Caco-2 (cell line): Measurements from ENCODE around the gene GGCX. TPM values are rescaled to one million over a fixed set of nuclear protein-coding genes. Genes with fewer than 3 reads are reported as not detected.
A peak's percentile ranks its signal among the peaks of the same experiment; 100 is the strongest.
"Not testable (repeated sequence)": the region's sequence is repeated elsewhere in the genome, so short reads cannot be mapped to it uniquely, and the experiment has no call there.

ENCODE experiments used
- BruUV-seq: library from RNA; stranded (reverse); fragments of 400-500 nt; replicated peaks from 2 replicates; lab custom pipeline; 2021; lab: Mats Ljungman, UMichigan
- CTCF ChIA-PET: fragments of 300-600 bp; sonication (Branson Sonifier 250); formaldehyde crosslinking; loops from one replicate; lab custom pipeline; 2022; ENCODE audit warnings: antibody characterized with exemption; lab: Charles Lee
- POLR2A ChIA-PET: fragments of 300-600 bp; sonication (Branson Sonifier 250); formaldehyde crosslinking; loops from one replicate; lab custom pipeline; 2022; ENCODE audit warnings: antibody characterized with exemption; lab: Charles Lee
- DNase-seq, 2 experiments: peaks; one replicate each; pipeline versions ENCODE4 v3.0.0 to v3.0.0-alpha.2; 2020 to 2022
- H3K27me3 ChIP-seq: replicated peaks from 2 replicates; pipeline ENCODE4 v1.6.0; 2011; ENCODE audit warnings: low read length; ENCODE audit not compliant: control insufficient read depth, insufficient read depth
- H3K36me3 ChIP-seq: 2 replicates; pipeline ENCODE4 v1.5.1; 2011; ENCODE audit warnings: low read length; ENCODE audit not compliant: control insufficient read depth, insufficient read depth
- H3K4me1 ChIP-seq: fragments of 250-450 bp; sonication (Bioruptor Pico); 2 replicates; pipeline ENCODE4 v1.5.1; 2020; ENCODE audit warnings: mild to moderate bottlenecking
- H3K4me3 ChIP-seq: 2 replicates; pipeline ENCODE4 v1.5.1; 2011; ENCODE audit warnings: low read depth, mild to moderate bottlenecking, control low read depth, low read length
- H3K9me3 ChIP-seq: fragments of 250-450 bp; sonication (Bioruptor Pico); 2 replicates; pipeline ENCODE4 v1.5.1; 2020; ENCODE audit warnings: mild to moderate bottlenecking, moderate library complexity
- H3K27ac Mint-ChIP-seq: one replicate; pipeline ENCODE4 v1.8.0; 2022; ENCODE audit warnings: mixed read lengths; ENCODE audit not compliant: unreplicated experiment
- H3K27me3 Mint-ChIP-seq: one replicate; pipeline ENCODE4 v1.8.0; 2022; ENCODE audit warnings: mixed read lengths; ENCODE audit not compliant: insufficient read depth, unreplicated experiment
- H3K36me3 Mint-ChIP-seq: one replicate; pipeline ENCODE4 v1.8.0; 2022; ENCODE audit warnings: mild to moderate bottlenecking, mixed read lengths; ENCODE audit not compliant: insufficient read depth, unreplicated experiment
- H3K4me1 Mint-ChIP-seq: one replicate; pipeline ENCODE4 v1.8.0; 2022; ENCODE audit warnings: low read depth, mixed read lengths; ENCODE audit not compliant: unreplicated experiment
- H3K4me3 Mint-ChIP-seq: one replicate; pipeline ENCODE4 v1.8.0; 2022; ENCODE audit warnings: mild to moderate bottlenecking, moderate library complexity, mixed read lengths; ENCODE audit not compliant: unreplicated experiment
- H3K9me3 Mint-ChIP-seq: one replicate; pipeline ENCODE4 v1.8.0; 2022; ENCODE audit warnings: mixed read lengths; ENCODE audit not compliant: unreplicated experiment
- intact Hi-C: fragments of 100-400 bp; cut with micrococcal nuclease; formaldehyde crosslinking; loops from one replicate; pipeline ENCODE4 v1.10.0; 2022; ENCODE audit not compliant: unreplicated experiment
- total RNA-seq: library from RNA; stranded (reverse); gene quantifications from 2 replicates; pipeline ENCODE4 v1.2.3, GENCODE V29; 2022
- TF ChIP-seq, protein P1 (sequence below), 2 experiments: fragments of 200-600 bp in 1 of 2; IDR thresholded peaks; 1 replicate in 1 of 2; 2 replicates in 1 of 2; pipeline versions ENCODE4 v1.5.1 to v1.8.0; 2011 to 2022; ENCODE audit warnings: antibody characterized with exemption in 1 of 2, control low read depth in 1 of 2, inconsistent platforms in 1 of 2, low read depth in 1 of 2, low read length in 1 of 2, mild to moderate bottlenecking in 1 of 2, moderate library complexity in 1 of 2; ENCODE audit not compliant: insufficient read depth in 1 of 2, severe bottlenecking in 1 of 2, unreplicated experiment in 1 of 2

Gene GGCX
- total RNA-seq, 1 experiment from 2014 or later: 96.8 TPM

DNA sequence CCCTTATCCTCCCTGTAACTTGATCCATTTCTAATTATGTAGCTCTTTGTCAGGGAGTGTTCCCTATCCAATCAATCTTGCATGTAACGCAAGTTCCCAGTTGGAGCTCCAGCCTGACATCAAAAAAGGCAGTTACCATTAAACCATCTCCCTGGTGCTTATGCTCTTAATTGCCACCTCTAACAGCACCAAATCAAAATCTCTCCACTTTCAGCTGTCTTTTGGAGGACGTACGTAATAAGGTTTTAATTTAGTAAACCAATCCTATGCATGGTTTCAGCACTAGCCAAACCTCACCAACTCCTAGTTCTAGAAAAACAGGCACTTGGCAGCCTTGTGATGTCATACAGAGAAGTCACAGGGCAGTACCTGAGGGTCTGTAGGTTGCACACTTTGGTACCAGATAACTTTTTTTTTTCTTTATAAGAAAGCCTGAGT lies 17.0 kb downstream of the GGCX start:
- intact Hi-C loops, H3K27ac Mint-ChIP-seq, H3K9me3 Mint-ChIP-seq, H3K4me3 ChIP-seq, H3K27me3 Mint-ChIP-seq, H3K36me3 ChIP-seq, H3K9me3 ChIP-seq, BruUV-seq, H3K27me3 ChIP-seq, DNase-seq, H3K4me1 ChIP-seq, H3K4me3 Mint-ChIP-seq: not testable (repeated sequence)
- ChIA-PET CTCF (interaction anchor here (0.6 to 1.2 kb wide), 2 partner anchors 80 to 123 kb away, joined by 3 to 5 read pairs; no protein-coding TSS in a partner anchor), POLR2A (interaction anchor here (1.1 to 1.8 kb wide), 2 partner anchors 20 to 126 kb away, joined by 3 to 8 read pairs; partner anchors contain the start of gene SH2D6)
- Mint-ChIP-seq H3K36me3 (peaks cover 98% of the 10 kb centered on the region), H3K4me1 (peaks cover 28% of the 10 kb centered on the region)

DNA sequence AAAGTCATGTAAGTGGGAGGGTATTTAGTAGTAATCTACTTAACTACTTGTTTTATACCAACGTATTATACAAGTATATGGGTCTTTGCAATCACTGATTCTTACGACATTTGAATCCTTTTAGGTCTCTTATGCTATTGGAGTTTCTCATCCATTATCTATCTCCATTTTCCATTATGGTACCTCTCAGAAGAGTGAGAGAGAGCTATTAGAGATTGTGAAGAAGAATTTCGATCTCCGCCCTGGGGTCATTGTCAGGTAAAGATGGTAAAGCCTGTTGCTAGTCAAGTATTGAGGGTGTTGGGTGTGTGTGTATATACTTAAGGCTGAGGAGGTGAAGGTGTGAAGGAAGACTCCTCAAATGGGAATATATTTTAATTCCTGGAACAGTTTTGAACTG lies 18.5 kb downstream of the GGCX start:
- CTCF ChIA-PET: interaction anchor here (1.0 to 1.2 kb wide), 2 partner anchors 9 to 121 kb away, joined by 3 to 4 read pairs; no protein-coding TSS in a partner anchor
- Histone ChIP-seq H3K4me3 (no peak overlapping the region), H3K27me3 (no peaks in the 10 kb centered on the region), H3K4me1 (no peaks in the 10 kb centered on the region; the same call in none of the 2 replicates), H3K36me3 (peaks cover 2% of the 10 kb centered on the region; the same call in 1 of the 2 replicates), H3K9me3 (no peaks in the 10 kb centered on the region)
- Mint-ChIP-seq H3K4me1 (peaks cover 28% of the 10 kb centered on the region), H3K36me3 (peaks cover 100% of the 10 kb centered on the region), H3K27ac (peak overlapping the region; percentile 29), H3K4me3 (no peak overlapping the region), H3K27me3 (no peaks in the 10 kb centered on the region), H3K9me3 (no peaks in the 10 kb centered on the region)
- BruUV-seq: no TSS peak
- POLR2A ChIA-PET: interaction anchor here (1.0 kb wide), 1 partner anchor 10 kb away, joined by 6 read pairs; no protein-coding TSS in a partner anchor
- DNase-seq: no peak
- intact Hi-C loops: no loop called here
- TF ChIP-seq, protein P1, sequence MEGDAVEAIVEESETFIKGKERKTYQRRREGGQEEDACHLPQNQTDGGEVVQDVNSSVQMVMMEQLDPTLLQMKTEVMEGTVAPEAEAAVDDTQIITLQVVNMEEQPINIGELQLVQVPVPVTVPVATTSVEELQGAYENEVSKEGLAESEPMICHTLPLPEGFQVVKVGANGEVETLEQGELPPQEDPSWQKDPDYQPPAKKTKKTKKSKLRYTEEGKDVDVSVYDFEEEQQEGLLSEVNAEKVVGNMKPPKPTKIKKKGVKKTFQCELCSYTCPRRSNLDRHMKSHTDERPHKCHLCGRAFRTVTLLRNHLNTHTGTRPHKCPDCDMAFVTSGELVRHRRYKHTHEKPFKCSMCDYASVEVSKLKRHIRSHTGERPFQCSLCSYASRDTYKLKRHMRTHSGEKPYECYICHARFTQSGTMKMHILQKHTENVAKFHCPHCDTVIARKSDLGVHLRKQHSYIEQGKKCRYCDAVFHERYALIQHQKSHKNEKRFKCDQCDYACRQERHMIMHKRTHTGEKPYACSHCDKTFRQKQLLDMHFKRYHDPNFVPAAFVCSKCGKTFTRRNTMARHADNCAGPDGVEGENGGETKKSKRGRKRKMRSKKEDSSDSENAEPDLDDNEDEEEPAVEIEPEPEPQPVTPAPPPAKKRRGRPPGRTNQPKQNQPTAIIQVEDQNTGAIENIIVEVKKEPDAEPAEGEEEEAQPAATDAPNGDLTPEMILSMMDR (IDR thresholded peaks at IDR 0.05; ENCODE audit: insufficient read depth in 1 of 2, low read depth in 1 of 2, low read length in 1 of 2, severe bottlenecking in 1 of 2, unreplicated experiment in 1 of 2): no peak

DNA sequence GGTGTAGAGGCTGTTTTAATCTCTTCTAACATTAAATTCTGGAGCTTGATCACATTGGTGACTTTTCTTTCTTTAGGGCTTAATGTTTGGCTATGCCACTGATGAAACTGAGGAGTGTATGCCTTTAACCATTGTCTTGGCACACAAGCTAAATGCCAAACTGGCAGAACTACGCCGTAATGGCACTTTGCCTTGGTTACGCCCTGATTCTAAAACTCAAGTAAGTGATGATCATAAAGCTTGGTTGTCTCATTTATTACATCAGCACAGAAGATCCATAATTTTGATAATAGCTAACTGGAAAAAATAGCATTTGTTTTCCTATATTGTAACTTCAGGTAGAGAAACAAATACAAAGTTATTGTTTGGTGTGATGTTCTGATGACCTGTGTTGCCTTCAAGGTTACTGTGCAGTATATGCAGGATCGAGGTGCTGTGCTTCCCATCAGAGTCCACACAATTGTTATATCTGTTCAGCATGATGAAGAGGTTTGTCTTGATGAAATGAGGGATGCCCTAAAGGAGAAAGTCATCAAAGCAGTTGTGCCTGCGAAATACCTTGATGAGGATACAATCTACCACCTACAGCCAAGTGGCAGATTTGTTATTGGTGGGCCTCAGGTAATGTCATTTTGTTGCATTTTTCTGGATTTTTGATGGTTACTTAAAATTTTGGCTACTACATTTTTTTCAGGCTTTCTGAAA lies 19.4 kb downstream of the GGCX start:
- Histone ChIP-seq H3K27me3 (no peaks in the 10 kb centered on the region), H3K4me3 (no peak overlapping the region), H3K4me1 (peaks cover 5% of the 10 kb centered on the region), H3K9me3 (no peaks in the 10 kb centered on the region), H3K36me3 (peaks cover 2% of the 10 kb centered on the region; the same call in 1 of the 2 replicates)
- Mint-ChIP-seq H3K27me3 (no peaks in the 10 kb centered on the region), H3K9me3 (no peaks in the 10 kb centered on the region), H3K4me1 (peaks cover 28% of the 10 kb centered on the region), H3K36me3 (peaks cover 93% of the 10 kb centered on the region), H3K27ac (no peak overlapping the region), H3K4me3 (no peak overlapping the region)
- ChIA-PET POLR2A (no interaction called here), CTCF (no interaction called here)
- no peak for DNase-seq
- intact Hi-C loops: no loop called here
- no TSS peak for BruUV-seq
- TF ChIP-seq, protein P1 (IDR thresholded peaks at IDR 0.05; ENCODE audit: insufficient read depth in 1 of 2, low read depth in 1 of 2, low read length in 1 of 2, severe bottlenecking in 1 of 2, unreplicated experiment in 1 of 2): no peak
